ENCODE measurements around the gene CEP57L1. TPM values are rescaled to one million over a fixed set of nuclear protein-coding genes. Genes with fewer than 3 reads are reported as not detected.

CEP57L1 gene
- total RNA-seq, 4 donors from 2014 or later: 20.4 to 30.1 (median 26.1) TPM

DNA sequence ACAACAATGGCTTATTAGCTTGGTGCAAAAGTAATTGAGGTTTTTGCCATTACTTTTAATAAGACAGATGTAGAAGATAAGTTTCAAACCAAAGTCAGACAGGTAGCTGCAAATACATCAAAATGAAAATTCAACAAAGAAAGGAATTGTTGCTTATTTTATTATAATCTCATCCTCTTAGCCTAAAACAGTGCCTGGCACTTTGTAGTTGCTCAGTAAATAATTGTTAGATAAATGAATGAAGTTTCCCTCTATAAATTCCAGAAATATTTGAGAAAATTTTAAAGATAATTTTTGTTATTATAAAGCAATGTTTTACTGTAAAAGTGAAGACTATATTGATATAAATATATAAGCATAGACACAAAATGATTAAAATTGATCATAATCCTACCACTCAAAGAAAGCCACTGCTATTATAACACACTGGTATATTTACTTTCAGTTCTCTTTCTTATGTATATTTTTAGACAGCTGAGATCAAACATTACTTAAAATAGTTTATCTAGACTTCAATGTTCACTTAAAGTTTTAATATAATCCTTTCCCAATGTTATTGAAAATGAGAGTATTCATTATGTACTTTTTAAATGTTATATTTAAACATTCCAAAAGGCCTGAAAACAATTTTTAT is 43.2 kb upstream of the CEP57L1 start:
- TF ChIP-seq, protein P1, sequence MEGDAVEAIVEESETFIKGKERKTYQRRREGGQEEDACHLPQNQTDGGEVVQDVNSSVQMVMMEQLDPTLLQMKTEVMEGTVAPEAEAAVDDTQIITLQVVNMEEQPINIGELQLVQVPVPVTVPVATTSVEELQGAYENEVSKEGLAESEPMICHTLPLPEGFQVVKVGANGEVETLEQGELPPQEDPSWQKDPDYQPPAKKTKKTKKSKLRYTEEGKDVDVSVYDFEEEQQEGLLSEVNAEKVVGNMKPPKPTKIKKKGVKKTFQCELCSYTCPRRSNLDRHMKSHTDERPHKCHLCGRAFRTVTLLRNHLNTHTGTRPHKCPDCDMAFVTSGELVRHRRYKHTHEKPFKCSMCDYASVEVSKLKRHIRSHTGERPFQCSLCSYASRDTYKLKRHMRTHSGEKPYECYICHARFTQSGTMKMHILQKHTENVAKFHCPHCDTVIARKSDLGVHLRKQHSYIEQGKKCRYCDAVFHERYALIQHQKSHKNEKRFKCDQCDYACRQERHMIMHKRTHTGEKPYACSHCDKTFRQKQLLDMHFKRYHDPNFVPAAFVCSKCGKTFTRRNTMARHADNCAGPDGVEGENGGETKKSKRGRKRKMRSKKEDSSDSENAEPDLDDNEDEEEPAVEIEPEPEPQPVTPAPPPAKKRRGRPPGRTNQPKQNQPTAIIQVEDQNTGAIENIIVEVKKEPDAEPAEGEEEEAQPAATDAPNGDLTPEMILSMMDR (IDR thresholded peaks at IDR 0.05; ENCODE audit: low read depth): no peak

DNA sequence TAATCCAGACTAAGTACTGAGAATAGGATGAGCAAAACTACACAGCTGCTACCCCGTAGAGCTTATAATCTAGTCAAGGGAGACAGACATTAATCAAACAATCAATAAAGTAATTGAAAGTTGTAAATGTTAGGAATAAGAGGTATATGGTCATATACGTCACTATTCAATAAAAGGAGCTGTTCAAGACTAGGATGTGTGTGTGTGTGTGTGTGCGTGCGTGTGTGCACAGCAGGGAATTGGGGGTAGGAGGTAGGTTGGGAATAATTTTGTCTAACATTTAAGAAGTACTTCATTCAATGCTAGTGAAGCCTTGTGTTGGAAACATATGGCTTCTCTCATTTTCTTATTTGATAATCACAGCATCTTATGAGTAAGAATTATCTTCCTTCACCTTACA is 42.5 kb upstream of the CEP57L1 start:
- TF ChIP-seq, protein P1 (IDR thresholded peaks at IDR 0.05; ENCODE audit: low read depth): no peak

DNA sequence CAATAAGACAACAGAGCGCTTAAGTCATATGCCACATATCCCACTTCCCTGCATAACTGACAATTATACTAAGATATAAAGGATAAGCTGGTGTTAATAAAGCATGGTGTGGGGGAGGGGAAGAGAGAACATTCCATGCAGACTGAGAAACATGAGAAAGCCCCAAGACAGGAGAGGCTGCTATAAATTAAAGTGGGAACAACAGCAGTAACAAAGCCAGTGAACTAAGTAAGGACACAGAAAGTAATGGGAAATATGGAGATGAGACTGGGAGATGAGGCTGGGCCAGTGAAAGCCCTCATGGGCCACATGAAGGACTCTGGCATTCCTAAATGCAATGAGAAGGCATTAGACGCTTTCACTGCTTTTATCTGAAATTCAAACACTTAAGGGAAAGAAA is 42.0 kb upstream of the CEP57L1 start:
- TF ChIP-seq, protein P1 (IDR thresholded peaks at IDR 0.05; ENCODE audit: low read depth): no peak

DNA sequence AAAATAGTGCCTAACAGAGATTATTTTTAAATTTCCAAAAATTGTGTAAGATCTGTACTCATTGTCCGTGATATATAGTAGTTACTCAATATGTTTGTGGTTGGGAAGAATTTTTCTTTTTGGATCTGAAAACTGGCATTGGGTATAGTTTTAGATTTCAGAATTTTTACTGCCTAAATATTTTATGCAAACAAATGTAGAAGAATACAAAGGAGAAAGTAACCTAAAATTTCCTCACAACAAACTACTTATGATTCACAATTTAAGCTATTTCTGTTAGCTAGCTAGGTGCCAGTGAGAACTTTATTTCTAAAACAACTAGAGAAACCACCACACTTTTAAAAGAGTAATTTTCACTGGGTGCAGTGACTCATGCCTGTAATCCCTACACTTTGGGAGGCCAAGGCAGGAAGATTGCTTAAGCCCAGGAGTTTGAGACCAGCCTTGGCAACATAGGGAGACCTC is 39.5 kb upstream of the CEP57L1 start:
- TF ChIP-seq, protein P1 (IDR thresholded peaks at IDR 0.05; ENCODE audit: low read depth): no peak

DNA sequence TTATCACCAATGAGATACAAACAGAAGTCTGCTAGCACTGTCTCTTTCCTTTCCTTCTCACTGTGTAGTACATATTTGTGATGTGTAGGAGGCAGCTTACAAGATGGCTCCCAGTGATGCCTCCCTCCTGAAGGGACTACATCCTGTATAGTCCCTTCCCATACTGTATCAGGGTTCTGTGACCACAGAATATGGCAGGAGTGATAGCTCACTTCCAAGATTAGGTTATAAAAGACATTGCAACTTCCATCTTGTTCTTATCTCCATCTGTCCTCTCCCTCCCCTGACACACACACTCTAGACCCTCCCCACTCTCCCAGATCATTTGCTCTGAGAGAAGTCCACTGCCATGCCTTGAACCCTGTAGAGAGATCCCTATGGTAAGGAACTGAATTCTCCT is 38.6 kb upstream of the CEP57L1 start:
- TF ChIP-seq, protein P1 (IDR thresholded peaks at IDR 0.05; ENCODE audit: low read depth): no peak

DNA sequence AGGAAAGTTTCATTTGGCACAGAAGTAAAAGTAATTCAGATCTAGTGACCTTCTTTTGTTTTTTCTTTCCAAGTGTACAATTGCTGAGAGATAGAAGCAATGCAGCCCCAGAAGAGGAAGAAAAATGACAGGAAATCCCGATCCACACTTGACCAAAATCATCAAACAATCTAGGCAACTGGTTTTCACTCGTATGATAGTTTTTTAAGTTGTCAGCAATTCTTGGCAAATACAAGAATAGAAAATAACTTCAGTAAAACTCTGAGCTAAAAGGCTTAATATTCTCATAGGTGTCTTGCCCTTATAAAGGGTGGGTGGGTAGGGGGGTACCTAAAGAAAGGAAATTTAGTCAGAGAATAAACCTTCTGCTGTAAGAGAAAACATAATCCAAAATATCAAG is 36.7 kb upstream of the CEP57L1 start:
- TF ChIP-seq, protein P1 (IDR thresholded peaks at IDR 0.05; ENCODE audit: low read depth): no peak

DNA sequence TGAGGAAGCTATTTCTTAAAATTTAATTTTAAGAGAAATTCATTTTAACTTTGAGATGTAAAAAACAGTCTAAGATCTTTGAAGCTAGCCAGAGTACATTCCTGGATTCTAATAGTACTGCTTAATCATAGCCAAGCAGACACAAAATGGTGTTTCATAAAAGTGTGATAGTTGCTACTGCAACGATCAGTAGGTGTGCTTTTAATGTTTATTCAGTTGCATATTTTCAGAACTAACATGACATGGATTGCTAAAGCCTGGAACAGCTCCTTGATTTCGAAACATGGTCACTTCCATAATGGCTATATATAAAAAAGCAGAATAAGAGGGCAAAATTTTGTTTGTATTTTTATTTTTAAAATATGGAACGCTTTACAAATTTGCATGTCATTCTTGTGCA is 36.2 kb upstream of the CEP57L1 start:
- TF ChIP-seq, protein P1 (IDR thresholded peaks at IDR 0.05; ENCODE audit: low read depth): no peak

All from subcutaneous adipose tissue (tissue), 4 donors.